SJCRH30 (cell line): Measurements from ENCODE around the gene ABLIM1. TPM values are rescaled to one million over a fixed set of nuclear protein-coding genes. Genes with fewer than 3 reads are reported as not detected.

ENCODE experiments used
- DNase-seq, 2 experiments: peaks; one replicate each; pipeline ENCODE4 v3.0.0-alpha.2; 2015 to 2020
- H3K27ac ChIP-seq: fragments of 250-450 bp; sonication (Bioruptor Pico); 2 replicates; pipeline ENCODE4 v1.5.1; 2020; ENCODE audit warnings: mild to moderate bottlenecking, moderate library complexity
- H3K27me3 ChIP-seq: fragments of 250-450 bp; sonication (Bioruptor Pico); 2 replicates; pipeline ENCODE4 v1.5.1; 2020; ENCODE audit warnings: mild to moderate bottlenecking, moderate library complexity
- H3K36me3 ChIP-seq: fragments of 250-450 bp; sonication (Bioruptor Pico); 2 replicates; pipeline ENCODE4 v1.5.1; 2020; ENCODE audit warnings: mild to moderate bottlenecking, moderate library complexity
- H3K4me1 ChIP-seq: fragments of 250-450 bp; sonication (Bioruptor Pico); 2 replicates; pipeline ENCODE4 v1.5.1; 2020; ENCODE audit warnings: mild to moderate bottlenecking, moderate library complexity
- H3K4me3 ChIP-seq: fragments of 250-450 bp; sonication (Bioruptor Pico); 2 replicates; pipeline ENCODE4 v1.5.1; 2020; ENCODE audit warnings: mild to moderate bottlenecking, moderate library complexity
- H3K9me3 ChIP-seq: fragments of 250-450 bp; sonication (Bioruptor Pico); replicated peaks from 2 replicates; pipeline ENCODE4 v1.5.1; 2020; ENCODE audit warnings: mild to moderate bottlenecking, moderate library complexity
- total RNA-seq: library from RNA; depleted of rRNA; stranded (reverse); fragments of >200 nt; shearing (Covaris generic); gene quantifications from 2 replicates; pipeline ENCODE4 v1.2.3, GENCODE V29; 2014

Gene ABLIM1
- total RNA-seq, 1 experiment from 2014 or later: 23.9 TPM

- H3K27me3 ChIP-seq: no peaks in the 10 kb centered on the region
- H3K4me1 ChIP-seq: peaks cover 8% of the 10 kb centered on the region; the same call in 1 of the 2 replicates
- H3K9me3 ChIP-seq: no peaks in the 10 kb centered on the region; the same call in 1 of the 2 replicates
- H3K27ac ChIP-seq: no peak overlapping the region
- H3K36me3 ChIP-seq: no peaks in the 10 kb centered on the region
- H3K4me3 ChIP-seq: no peak overlapping the region
- peak in 1 of 2 experiments; percentile 20 for DNase-seq
These were observed 46.5 kb downstream of the ABLIM1 start for GRCh38 chr10:114611617-114612016.

- no peak overlapping the region for H3K4me3 ChIP-seq
- no peaks in the 10 kb centered on the region for H3K27me3 ChIP-seq
These were observed 48.3 kb downstream of the ABLIM1 start for GRCh38 chr10:114609518-114610426.

GRCh38 chr10:114607358-114607998, 50.6 kb downstream of the ABLIM1 start:
- H3K27ac ChIP-seq: no peak overlapping the region
- H3K27me3 ChIP-seq: no peaks in the 10 kb centered on the region
- H3K9me3 ChIP-seq: no peaks in the 10 kb centered on the region; the same call in 1 of the 2 replicates
- H3K36me3 ChIP-seq: no peaks in the 10 kb centered on the region
- no peak overlapping the region for H3K4me3 ChIP-seq
- H3K4me1 ChIP-seq: 0 out of 2 replicates have a peak, but pooled peaks cover 4% of the 10 kb centered on the region
- DNase-seq: no peak

More at GRCh38 chr10:114609518-114610426, 48.3 kb downstream of the ABLIM1 start:
- peaks cover 8% of the 10 kb centered on the region; the same call in 1 of the 2 replicates for H3K4me1 ChIP-seq
- no peak overlapping the region for H3K27ac ChIP-seq
- no peak for DNase-seq
- H3K36me3 ChIP-seq: no peaks in the 10 kb centered on the region
- H3K9me3 ChIP-seq: no peaks in the 10 kb centered on the region; the same call in 1 of the 2 replicates

- no peaks in the 10 kb centered on the region for H3K36me3 ChIP-seq
- H3K27me3 ChIP-seq: no peaks in the 10 kb centered on the region
- no peaks in the 10 kb centered on the region; the same call in 1 of the 2 replicates for H3K9me3 ChIP-seq
- H3K4me1 ChIP-seq: no peaks in the 10 kb centered on the region
- H3K4me3 ChIP-seq: no peak overlapping the region
- DNase-seq: no peak
- no peak overlapping the region for H3K27ac ChIP-seq
These were observed 52.8 kb downstream of the ABLIM1 start for GRCh38 chr10:114605155-114605797.

- Histone ChIP-seq H3K27me3 (no peaks in the 10 kb centered on the region), H3K27ac (no peak overlapping the region), H3K4me3 (no peak overlapping the region), H3K36me3 (no peaks in the 10 kb centered on the region), H3K9me3 (no peaks in the 10 kb centered on the region; the same call in 1 of the 2 replicates), H3K4me1 (no peaks in the 10 kb centered on the region)
- no peak for DNase-seq
These were observed 53.5 kb downstream of the ABLIM1 start for GRCh38 chr10:114604357-114605130.

- Histone ChIP-seq H3K36me3 (peaks cover 3% of the 10 kb centered on the region; the same call in 1 of the 2 replicates), H3K4me3 (no peak overlapping the region), H3K9me3 (no peaks in the 10 kb centered on the region; the same call in 1 of the 2 replicates), H3K27me3 (no peaks in the 10 kb centered on the region), H3K27ac (no peak overlapping the region), H3K4me1 (no peaks in the 10 kb centered on the region)
- no peak for DNase-seq
These were observed 54.1 kb downstream of the ABLIM1 start for GRCh38 chr10:114603948-114604347.

- Histone ChIP-seq H3K27ac (no peak overlapping the region), H3K27me3 (no peaks in the 10 kb centered on the region), H3K36me3 (peaks cover 6% of the 10 kb centered on the region; the same call in 1 of the 2 replicates), H3K9me3 (no peaks in the 10 kb centered on the region; the same call in 1 of the 2 replicates), H3K4me1 (no peaks in the 10 kb centered on the region), H3K4me3 (no peak overlapping the region)
- no peak for DNase-seq
These were observed 54.8 kb downstream of the ABLIM1 start for GRCh38 chr10:114603303-114603702.

- Histone ChIP-seq H3K27me3 (no peaks in the 10 kb centered on the region), H3K36me3 (peaks cover 6% of the 10 kb centered on the region; the same call in 1 of the 2 replicates), H3K4me3 (no peak overlapping the region), H3K4me1 (no peaks in the 10 kb centered on the region), H3K27ac (no peak overlapping the region), H3K9me3 (no peaks in the 10 kb centered on the region; the same call in 1 of the 2 replicates)
- peak in 1 of 2 experiments; percentile 7 for DNase-seq
These were observed 58.0 kb downstream of the ABLIM1 start for GRCh38 chr10:114600057-114600456.

- no peak for DNase-seq
- no peaks in the 10 kb centered on the region for H3K27me3 ChIP-seq
- H3K36me3 ChIP-seq: peaks cover 9% of the 10 kb centered on the region; the same call in 1 of the 2 replicates
- H3K9me3 ChIP-seq: peaks cover 4% of the 10 kb centered on the region; the same call in 1 of the 2 replicates
- H3K4me3 ChIP-seq: no peak overlapping the region
- no peaks in the 10 kb centered on the region for H3K4me1 ChIP-seq
- H3K27ac ChIP-seq: no peak overlapping the region
These were observed 61.3 kb downstream of the ABLIM1 start for GRCh38 chr10:114596793-114597192.

- no peak overlapping the region for H3K27ac ChIP-seq
- no peaks in the 10 kb centered on the region for H3K4me1 ChIP-seq
- no peak for DNase-seq
- H3K27me3 ChIP-seq: no peaks in the 10 kb centered on the region
- H3K36me3 ChIP-seq: 0 out of 2 replicates have a peak, but pooled peaks cover 8% of the 10 kb centered on the region
- H3K4me3 ChIP-seq: no peak overlapping the region
- peaks cover 4% of the 10 kb centered on the region; the same call in 1 of the 2 replicates for H3K9me3 ChIP-seq
These were observed 64.1 kb downstream of the ABLIM1 start for GRCh38 chr10:114593816-114594468.

- DNase-seq: peak in 1 of 2 experiments; percentile 10
- Histone ChIP-seq H3K27ac (no peak overlapping the region), H3K9me3 (peaks cover 4% of the 10 kb centered on the region; the same call in 1 of the 2 replicates), H3K4me3 (no peak overlapping the region), H3K36me3 (0 out of 2 replicates have a peak, but pooled peaks cover 5% of the 10 kb centered on the region), H3K4me1 (no peaks in the 10 kb centered on the region), H3K27me3 (no peaks in the 10 kb centered on the region)
These were observed 64.8 kb downstream of the ABLIM1 start for GRCh38 chr10:114593240-114593792.

GRCh38 chr10:114590993-114591392, 67.1 kb downstream of the ABLIM1 start:
- peaks cover 4% of the 10 kb centered on the region; the same call in 1 of the 2 replicates for H3K9me3 ChIP-seq
- H3K4me1 ChIP-seq: no peaks in the 10 kb centered on the region
- H3K4me3 ChIP-seq: no peak overlapping the region
- no peaks in the 10 kb centered on the region for H3K27me3 ChIP-seq
- H3K27ac ChIP-seq: no peak overlapping the region
- peaks cover 5% of the 10 kb centered on the region; the same call in 1 of the 2 replicates for H3K36me3 ChIP-seq
- no peak for DNase-seq

GRCh38 chr10:114584419-114584818, 73.7 kb downstream of the ABLIM1 start:
- Histone ChIP-seq H3K4me3 (no peak overlapping the region), H3K27me3 (no peaks in the 10 kb centered on the region), H3K36me3 (no peaks in the 10 kb centered on the region; the same call in 1 of the 2 replicates), H3K4me1 (no peaks in the 10 kb centered on the region), H3K9me3 (no peaks in the 10 kb centered on the region), H3K27ac (no peak overlapping the region)
- no peak for DNase-seq
